A549 (cell line): ENCODE measurements around the gene PDE4DIP.
"Not testable (repeated sequence)": the region's sequence is repeated elsewhere in the genome, so short reads cannot be mapped to it uniquely, and the experiment has no call there.

Source experiments
- CTCF ChIP-seq: fragments of >200 bp; sonication (Bioruptor Twin); formaldehyde crosslinking; IDR thresholded peaks from 3 replicates; pipeline ENCODE4 v1.5.1; 2016
- HOXB13 ChIP-seq: fragments of 250-450 bp; sonication (Bioruptor Pico); IDR thresholded peaks from 2 replicates; pipeline ENCODE4 v1.5.0; 2020; ENCODE audit warnings: low read depth, mild to moderate bottlenecking, moderate library complexity
- MAX ChIP-seq: IDR thresholded peaks from 2 replicates; pipeline ENCODE4 v1.6.1; 2012
- ZFP36 ChIP-seq: fragments of 450-650 bp; IDR thresholded peaks from 2 replicates; pipeline ENCODE4 v1.6.1; 2014; ENCODE audit warnings: borderline replicate concordance; ENCODE audit not compliant: partially characterized antibody

GRCh38 chr1:148844220-148844619 lies at the start of gene PDE4DIP:
- not testable (repeated sequence) for TF ChIP-seq HOXB13 (CRISPR knock-in tag); ZFP36; CTCF; MAX
